ENCODE data around the gene ALG14. TPM values are rescaled to one million over a fixed set of nuclear protein-coding genes. Genes with fewer than 3 reads are reported as not detected.

ALG14 gene
- polyA plus RNA-seq, 1 donor from 2014 or later, result 2.6 TPM

DNA sequence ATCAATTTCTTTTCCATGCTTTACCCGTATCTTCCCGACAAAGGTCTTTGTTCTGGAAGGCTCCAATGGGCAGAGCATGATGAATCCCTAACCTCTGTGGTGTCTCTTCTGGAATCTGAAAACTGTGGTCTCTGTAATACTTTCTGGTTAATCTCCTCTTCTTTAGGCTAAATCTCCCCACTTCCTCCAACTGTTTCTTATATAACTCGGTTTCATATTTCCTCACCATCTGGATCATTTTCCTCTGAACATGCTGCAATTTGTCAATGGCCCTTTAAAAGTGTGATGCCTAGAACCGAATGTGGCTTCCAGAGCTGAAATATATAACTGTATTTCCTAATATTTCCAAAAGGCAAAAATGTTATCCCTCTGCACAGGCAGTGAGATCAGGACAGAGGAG lies 66.1 kb downstream of the ALG14 start:
- no peaks in the 10 kb centered on the region for H4K20me1 ChIP-seq (ENCODE audit: insufficient read depth)
- no peak overlapping the region for H3K27ac ChIP-seq (ENCODE audit: low read length)
- no peak overlapping the region for H3K4me3 ChIP-seq (ENCODE audit: low read length)
- TF ChIP-seq, protein P1, sequence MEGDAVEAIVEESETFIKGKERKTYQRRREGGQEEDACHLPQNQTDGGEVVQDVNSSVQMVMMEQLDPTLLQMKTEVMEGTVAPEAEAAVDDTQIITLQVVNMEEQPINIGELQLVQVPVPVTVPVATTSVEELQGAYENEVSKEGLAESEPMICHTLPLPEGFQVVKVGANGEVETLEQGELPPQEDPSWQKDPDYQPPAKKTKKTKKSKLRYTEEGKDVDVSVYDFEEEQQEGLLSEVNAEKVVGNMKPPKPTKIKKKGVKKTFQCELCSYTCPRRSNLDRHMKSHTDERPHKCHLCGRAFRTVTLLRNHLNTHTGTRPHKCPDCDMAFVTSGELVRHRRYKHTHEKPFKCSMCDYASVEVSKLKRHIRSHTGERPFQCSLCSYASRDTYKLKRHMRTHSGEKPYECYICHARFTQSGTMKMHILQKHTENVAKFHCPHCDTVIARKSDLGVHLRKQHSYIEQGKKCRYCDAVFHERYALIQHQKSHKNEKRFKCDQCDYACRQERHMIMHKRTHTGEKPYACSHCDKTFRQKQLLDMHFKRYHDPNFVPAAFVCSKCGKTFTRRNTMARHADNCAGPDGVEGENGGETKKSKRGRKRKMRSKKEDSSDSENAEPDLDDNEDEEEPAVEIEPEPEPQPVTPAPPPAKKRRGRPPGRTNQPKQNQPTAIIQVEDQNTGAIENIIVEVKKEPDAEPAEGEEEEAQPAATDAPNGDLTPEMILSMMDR (IDR thresholded peaks at IDR 0.05; ENCODE audit: poor library complexity, severe bottlenecking), result no peak
- TF ChIP-seq REST (IDR thresholded peaks at IDR 0.05; ENCODE audit: borderline replicate concordance), result no peak
- no peak for TF ChIP-seq MXI1 (conservative IDR thresholded peaks at IDR 0.05; ENCODE audit: poor library complexity, severe bottlenecking)
- no peak for TF ChIP-seq RAD21 (conservative IDR thresholded peaks at IDR 0.05)
- no peak for TF ChIP-seq TAF1 (IDR thresholded peaks at IDR 0.05; ENCODE audit: low read depth)
- no peak for TF ChIP-seq POLR2AphosphoS5 (IDR thresholded peaks at IDR 0.05)
- no peak for TF ChIP-seq EZH2 (IDR thresholded peaks at IDR 0.05; ENCODE audit: borderline replicate concordance, insufficient read depth, low read length, poor library complexity, severe bottlenecking)
- H3F3A ChIP-seq (ENCODE audit: insufficient read depth, low read length, poor library complexity, severe bottlenecking), result no peaks in the 10 kb centered on the region
- no peaks in the 10 kb centered on the region for H3K36me3 ChIP-seq (ENCODE audit: insufficient read depth, low read length)
- no peak overlapping the region for H2AFZ ChIP-seq (ENCODE audit: low read depth, low read length)
- H3K79me2 ChIP-seq (replicated peaks; ENCODE audit: insufficient read depth, low read length), result no peaks in the 10 kb centered on the region
- H3K4me2 ChIP-seq (ENCODE audit: low read length), result no peak overlapping the region
- no peaks in the 10 kb centered on the region for H3K9me2 ChIP-seq (ENCODE audit: insufficient read depth, low read length)
- no peak overlapping the region for H3K9ac ChIP-seq (ENCODE audit: low read length)
- H3K9me3 ChIP-seq (ENCODE audit: low read length), result no peaks in the 10 kb centered on the region
- H3K27me3 ChIP-seq (ENCODE audit: insufficient read depth, low read depth, low read length), result no peaks in the 10 kb centered on the region

DNA sequence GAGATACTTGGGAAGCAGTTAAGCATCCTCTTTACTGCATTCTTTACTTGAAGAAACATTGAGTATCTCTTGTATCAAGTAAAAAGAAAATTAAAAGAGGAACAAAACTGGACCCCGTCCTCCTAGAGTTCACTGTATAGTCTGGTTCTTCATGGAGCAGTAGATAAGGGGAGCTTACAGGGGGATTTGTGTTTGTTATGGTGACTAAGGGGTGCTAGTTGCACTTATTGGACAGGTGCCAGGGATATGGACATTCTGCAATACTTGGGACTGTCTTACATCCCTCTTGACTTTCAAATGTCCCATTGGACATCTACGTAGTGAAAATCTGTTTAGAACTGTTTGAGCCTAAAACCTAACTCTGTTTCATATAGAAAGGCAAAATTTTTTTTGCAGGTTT lies 67.2 kb downstream of the ALG14 start:
- H4K20me1 ChIP-seq (ENCODE audit: insufficient read depth), result no peaks in the 10 kb centered on the region
- H3K9ac ChIP-seq (ENCODE audit: low read length), result no peak overlapping the region
- H3K36me3 ChIP-seq (ENCODE audit: insufficient read depth, low read length), result no peaks in the 10 kb centered on the region
- no peaks in the 10 kb centered on the region for H3K27me3 ChIP-seq (ENCODE audit: insufficient read depth, low read depth, low read length)
- H3K9me3 ChIP-seq (ENCODE audit: low read length), result no peaks in the 10 kb centered on the region
- no peak overlapping the region for H2AFZ ChIP-seq (ENCODE audit: low read depth, low read length)
- H3K9me2 ChIP-seq (ENCODE audit: insufficient read depth, low read length), result no peaks in the 10 kb centered on the region
- H3K4me2 ChIP-seq (ENCODE audit: low read length), result no peak overlapping the region
- no peak overlapping the region for H3K27ac ChIP-seq (ENCODE audit: low read length)
- no peak for TF ChIP-seq MXI1 (conservative IDR thresholded peaks at IDR 0.05; ENCODE audit: poor library complexity, severe bottlenecking)
- no peaks in the 10 kb centered on the region for H3K79me2 ChIP-seq (replicated peaks; ENCODE audit: insufficient read depth, low read length)
- no peaks in the 10 kb centered on the region for H3F3A ChIP-seq (ENCODE audit: insufficient read depth, low read length, poor library complexity, severe bottlenecking)
- H3K4me3 ChIP-seq (ENCODE audit: low read length), result no peak overlapping the region

GRCh38 chr1:95004013-95004412 lies 68.7 kb downstream of the ALG14 start:
- Histone ChIP-seq H3K36me3 (ENCODE audit: insufficient read depth, low read length) (no peaks in the 10 kb centered on the region), H3K4me2 (ENCODE audit: low read length) (no peak overlapping the region)
- TF ChIP-seq REST (IDR thresholded peaks at IDR 0.05; ENCODE audit: borderline replicate concordance) (no peak), EP300 (conservative IDR thresholded peaks at IDR 0.05; ENCODE audit: poor library complexity, severe bottlenecking) (no peak), POLR2AphosphoS5 (IDR thresholded peaks at IDR 0.05) (no peak), MXI1 (conservative IDR thresholded peaks at IDR 0.05; ENCODE audit: poor library complexity, severe bottlenecking) (no peak), TAF1 (IDR thresholded peaks at IDR 0.05; ENCODE audit: low read depth) (no peak), RAD21 (conservative IDR thresholded peaks at IDR 0.05) (no peak), EZH2 (IDR thresholded peaks at IDR 0.05; ENCODE audit: borderline replicate concordance, insufficient read depth, low read length, poor library complexity, severe bottlenecking) (no peak), SMC3 (conservative IDR thresholded peaks at IDR 0.05; ENCODE audit: poor library complexity) (no peak)
- TF ChIP-seq, protein P1 (IDR thresholded peaks at IDR 0.05; ENCODE audit: poor library complexity, severe bottlenecking), result no peak

More at GRCh38 chr1:95004013-95004412, 68.7 kb downstream of the ALG14 start:
- no peaks in the 10 kb centered on the region for H3F3A ChIP-seq (ENCODE audit: insufficient read depth, low read length, poor library complexity, severe bottlenecking)
- no peaks in the 10 kb centered on the region for H3K27me3 ChIP-seq (ENCODE audit: insufficient read depth, low read depth, low read length)
- H3K27ac ChIP-seq (ENCODE audit: low read length), result no peak overlapping the region
- no peaks in the 10 kb centered on the region for H3K9me3 ChIP-seq (ENCODE audit: low read length)
- H3K4me3 ChIP-seq (ENCODE audit: low read length), result no peak overlapping the region
- no peaks in the 10 kb centered on the region for H3K79me2 ChIP-seq (replicated peaks; ENCODE audit: insufficient read depth, low read length)
- no peak overlapping the region for H2AFZ ChIP-seq (ENCODE audit: low read depth, low read length)
- H3K9ac ChIP-seq (ENCODE audit: low read length), result no peak overlapping the region
- H4K20me1 ChIP-seq (ENCODE audit: insufficient read depth), result no peaks in the 10 kb centered on the region
- H3K9me2 ChIP-seq (ENCODE audit: insufficient read depth, low read length), result no peaks in the 10 kb centered on the region

Measured in neural cell (in vitro differentiated cells).